Stimulated activated CD4-positive, alpha-beta T cell treated with anti-CD3 and anti-CD28 coated beads, Interleukin-1b, Interleukin-23, amount 100 ng/mL, for 48 hours (primary cell): ENCODE data around the gene CAMK1G.

Experiments used
- DNase-seq: peaks from one replicate; pipeline ENCODE4 v3.0.0-alpha.2; 2020

Gene CAMK1G

DNA sequence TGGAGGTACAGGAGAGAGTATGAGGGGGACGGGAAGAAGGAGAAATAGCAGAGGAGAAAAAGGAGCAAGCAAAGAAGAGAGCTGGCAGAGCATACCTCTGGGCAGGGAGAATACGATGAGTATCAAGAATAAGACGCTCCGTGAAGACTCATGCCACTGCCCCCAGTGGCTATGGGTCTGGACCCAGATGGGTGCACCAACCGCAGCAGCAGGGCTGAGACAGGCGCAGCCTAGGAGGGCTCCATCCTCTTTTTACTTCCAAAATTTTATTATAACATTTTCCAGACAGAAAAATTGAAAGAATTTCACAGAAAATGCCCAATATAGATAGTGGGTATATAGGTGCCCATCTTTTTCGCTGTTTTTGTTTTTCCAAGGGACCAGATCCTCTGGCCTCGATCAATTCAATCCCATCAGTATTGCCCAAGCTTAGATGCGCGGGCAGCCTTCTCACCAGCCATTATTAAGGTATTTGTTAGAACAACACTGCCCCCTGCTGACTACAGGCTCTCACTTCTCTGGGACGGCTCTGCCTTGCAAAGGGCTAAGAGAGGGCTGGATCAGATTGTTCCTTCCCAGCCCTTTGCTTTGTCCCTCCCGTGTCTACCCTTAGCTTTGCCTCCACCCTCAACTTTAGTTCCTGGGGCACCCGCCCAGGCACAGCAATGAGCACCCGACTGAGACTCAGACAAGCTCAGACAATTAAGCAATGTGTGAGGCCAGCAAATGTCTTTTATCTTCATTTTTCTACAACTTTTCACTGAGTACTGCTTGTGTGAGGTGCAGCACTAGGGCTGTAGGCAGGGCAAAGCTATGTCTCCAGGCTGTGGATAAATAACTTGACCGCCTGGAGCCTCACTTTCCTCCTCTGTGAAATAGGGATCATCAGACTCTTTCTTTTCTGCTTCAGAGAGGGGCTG is 17.5 kb upstream of the CAMK1G start:
- peak; percentile 79 for DNase-seq

DNA sequence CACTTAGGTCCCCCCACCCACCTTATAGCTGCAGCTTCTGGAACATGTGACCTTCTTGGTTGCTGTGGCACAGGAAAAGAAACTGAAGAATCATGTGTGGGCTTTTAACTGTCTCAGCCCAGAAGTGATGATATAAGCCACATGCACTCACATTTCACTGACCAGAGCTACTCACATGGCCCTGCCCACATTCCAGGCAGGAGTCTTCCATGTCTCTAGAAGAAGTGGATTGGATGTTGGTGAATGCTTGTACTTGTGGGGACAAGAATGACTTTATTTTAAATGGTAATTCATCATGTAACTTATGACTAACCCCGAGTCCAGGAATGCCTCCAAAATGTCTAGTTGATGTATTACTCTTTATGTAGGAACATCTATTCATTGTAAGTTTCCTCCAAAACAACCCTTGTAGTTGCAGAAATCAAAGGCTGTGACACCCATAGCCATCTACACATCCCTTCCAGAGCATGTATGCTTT is 15.8 kb upstream of the CAMK1G start:
- DNase-seq: no peak

DNA sequence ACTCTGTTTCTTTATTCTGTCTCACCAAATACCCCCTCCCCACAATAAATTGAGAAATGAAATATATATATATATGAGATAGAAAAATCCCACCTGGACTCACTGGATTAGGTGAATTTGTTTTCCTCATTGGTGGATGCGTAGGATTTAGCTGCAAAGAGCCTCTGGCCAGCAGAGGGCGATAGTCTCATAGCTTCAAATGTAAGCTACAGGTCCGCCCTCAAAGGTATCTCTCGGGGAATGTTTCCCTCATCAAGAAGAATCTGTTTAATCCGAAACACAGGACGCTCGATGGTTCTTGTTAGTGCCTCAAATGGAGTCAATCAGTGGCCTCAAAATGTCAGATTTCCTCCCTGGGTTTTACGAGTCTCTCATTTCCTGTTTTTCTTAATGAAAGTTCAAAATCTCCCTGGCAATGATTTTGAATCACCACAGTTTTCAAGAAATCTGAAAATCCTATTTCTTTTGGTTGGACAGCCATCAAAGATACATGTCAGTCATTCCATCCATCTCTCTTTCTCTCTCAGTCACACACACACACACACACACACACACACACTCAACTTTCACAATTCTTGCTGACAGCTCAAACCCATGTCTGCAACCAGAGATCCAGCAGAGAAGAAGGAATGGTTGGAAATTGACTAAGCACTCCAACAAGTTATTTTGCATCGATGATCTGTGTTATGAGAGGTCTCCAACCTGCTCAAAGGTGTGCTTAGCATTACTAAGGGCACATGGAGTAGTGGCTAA is 13.9 kb upstream of the CAMK1G start:
- peak; percentile 76 for DNase-seq

DNA sequence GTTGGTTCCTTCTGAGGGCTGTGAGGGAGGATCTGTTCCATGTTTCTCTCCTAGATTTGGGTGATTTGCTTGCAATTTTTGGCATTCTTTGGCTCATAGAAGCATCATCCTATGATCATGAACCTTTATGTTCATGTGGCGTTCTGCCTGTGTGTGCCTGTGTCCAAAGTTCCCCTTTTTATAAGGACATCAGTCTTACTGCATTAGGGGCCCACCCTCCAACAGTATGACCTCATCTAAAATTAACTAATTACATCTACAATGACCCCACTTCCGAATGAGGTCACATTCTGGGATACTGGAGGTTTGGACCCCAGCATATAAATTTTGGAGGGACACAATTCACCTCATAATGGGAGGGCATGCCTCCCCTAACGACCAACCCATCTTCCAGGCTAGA is 12.8 kb upstream of the CAMK1G start:
- DNase-seq: no peak

DNA sequence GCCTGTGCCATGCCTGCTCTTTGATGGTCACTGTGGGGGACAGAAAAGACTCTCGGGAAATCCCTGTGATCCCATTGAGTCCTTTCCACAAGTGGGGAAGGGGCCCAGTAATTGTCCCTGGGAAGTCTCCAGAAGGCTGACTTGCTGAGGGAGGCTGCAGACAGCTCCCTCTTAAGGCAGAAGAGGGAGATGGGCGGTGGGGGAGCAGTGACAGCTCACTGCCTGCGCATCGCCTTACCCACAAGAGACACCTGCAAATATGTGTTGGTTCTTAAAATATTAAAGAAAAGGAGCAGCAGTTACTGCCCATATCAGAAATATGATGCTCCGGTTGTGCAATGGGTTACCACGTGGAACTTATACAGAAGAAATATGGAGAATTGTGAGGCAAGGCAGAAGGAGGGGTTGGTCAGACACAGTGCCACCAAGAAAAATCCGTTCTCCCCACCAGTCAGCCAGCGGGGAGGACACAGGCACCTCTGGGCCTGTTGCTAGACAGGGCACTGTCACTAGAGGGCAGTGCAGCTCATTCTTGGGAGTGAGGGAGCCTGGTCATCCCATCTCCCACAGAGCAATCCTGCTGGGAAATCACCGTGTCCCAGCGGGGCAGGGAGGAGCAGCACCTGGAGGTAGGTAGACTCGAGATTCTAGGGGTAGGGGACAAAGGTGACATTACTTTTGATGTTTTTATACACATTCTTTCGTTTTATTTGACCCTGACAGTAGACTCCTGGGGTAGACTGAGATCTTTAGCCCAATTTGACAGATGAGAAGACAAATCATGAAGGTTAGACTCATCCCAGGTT is 6.9 kb upstream of the CAMK1G start:
- DNase-seq: peak; percentile 64

DNA sequence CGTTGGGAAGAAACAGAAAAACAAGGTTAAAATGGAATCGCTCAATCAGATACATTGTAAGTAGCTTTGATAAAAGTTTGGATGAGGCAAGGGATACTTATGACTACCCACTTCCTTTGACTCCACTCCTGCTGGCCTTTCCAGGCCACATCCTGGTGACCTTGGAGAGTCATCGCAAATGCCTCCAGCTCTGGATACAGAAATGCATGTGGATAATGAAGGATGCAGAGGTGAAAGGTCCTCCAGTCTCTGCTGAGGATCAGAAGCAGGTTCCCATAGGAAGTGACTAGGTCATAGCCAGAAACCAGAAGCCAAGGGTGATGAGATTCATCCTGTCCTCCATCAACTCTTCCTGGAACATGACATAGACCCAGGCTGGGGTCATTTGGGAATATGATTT is 6.2 kb upstream of the CAMK1G start:
- DNase-seq: no peak

DNA sequence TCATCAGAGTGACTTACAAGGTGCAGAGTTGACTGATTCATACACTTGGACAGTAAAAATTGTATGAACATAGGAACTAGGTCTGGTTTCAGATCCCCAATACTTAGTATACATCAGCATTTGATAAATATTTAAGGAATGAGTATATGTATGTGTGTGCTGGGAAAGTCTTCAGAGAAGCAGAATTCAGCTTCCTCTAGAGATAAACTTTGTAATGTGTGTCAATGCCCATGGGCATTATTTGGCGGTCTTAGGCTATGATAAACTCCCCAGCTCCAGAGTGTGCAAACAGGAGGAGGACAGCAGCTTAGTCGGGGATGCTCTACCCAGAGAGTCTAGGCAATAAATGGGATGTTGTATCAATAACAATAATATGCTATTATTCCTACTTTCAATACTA is 2.9 kb upstream of the CAMK1G start:
- no peak for DNase-seq

DNA sequence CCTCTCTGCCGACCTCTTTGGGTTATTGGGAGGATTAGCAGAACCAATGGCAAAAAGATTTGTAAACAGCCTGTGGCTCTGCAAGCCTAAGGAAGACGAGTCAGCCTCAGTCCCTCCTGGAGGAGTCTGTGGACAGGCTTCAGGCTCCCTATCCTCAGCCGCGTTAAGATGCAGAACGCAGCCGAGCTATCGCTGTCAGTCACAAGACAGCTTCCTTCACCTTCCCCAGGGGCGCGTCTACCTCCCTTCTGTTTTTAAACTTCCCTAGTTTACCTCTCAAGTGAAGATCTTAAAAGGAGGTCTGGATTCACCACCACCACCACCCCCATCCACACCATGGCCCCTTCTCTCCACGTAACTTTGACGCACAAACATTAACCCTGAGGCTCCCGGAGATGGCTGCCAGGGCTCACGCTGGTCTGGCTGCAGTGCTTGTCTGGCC is 738 bp downstream of the CAMK1G start:
- DNase-seq: no peak

DNA sequence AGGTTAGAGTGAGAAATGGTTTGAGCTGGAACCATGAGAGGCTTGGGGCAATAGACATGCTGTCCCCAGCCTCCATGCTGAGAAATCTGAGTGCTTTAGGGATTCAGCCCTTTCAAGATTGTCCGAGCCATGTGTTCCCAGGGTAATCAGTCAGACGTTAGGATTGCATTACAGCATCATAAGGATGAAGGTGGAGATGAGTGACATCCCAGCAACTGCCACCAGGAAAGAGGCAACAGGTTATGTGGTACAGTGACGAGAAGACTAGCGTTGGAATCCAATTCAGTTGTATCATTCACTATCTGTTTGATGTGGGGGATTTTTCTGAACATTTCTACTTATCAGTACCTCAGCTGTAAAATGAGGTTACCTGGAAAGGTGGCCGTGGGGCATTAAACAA is 1.7 kb downstream of the CAMK1G start:
- no peak for DNase-seq

DNA sequence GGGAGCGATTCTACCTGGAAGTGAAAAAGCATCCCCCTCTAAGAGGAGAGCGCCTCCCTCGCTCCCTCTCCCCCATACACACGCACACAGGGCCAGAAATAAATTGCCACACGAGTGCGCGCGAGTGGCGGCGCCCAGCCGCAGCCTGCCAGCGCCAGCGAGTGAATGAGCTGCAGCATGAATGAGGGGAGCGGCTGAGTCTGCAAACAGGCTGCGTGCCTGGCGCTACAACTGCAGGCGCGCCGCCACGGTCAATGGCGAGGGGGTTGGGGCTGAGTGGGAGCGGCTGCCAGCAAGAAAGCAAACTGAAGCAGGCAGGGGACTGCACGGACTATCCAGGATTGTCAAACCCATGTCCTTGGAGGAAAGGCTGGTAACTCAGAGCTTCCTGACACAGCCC is 2.2 kb downstream of the CAMK1G start:
- DNase-seq: no peak

DNA sequence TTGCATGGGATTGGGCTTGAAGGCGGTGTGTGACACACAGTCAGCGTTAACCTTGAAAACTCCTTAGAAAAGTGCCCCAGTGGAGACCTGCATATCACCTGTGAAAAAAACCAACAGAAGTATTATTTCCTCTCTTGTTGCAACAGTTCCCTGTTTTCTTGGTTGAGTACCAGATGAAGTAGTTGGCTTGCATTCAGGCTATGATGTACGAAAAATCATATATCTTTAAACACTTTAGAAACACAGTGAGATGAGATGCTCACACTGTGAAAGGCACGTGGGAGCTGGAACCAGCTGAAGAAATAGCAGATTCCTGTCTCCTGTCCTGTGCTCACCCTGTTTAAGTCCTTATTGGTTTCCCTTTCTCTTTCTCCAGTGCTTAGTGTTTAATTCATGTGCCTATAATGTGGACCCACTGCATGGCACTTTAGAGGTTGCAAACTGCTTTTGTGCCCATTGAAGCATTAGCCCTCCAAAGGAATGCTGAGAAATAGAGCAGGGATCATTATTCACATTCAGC is 2.8 kb downstream of the CAMK1G start:
- DNase-seq: no peak

DNA sequence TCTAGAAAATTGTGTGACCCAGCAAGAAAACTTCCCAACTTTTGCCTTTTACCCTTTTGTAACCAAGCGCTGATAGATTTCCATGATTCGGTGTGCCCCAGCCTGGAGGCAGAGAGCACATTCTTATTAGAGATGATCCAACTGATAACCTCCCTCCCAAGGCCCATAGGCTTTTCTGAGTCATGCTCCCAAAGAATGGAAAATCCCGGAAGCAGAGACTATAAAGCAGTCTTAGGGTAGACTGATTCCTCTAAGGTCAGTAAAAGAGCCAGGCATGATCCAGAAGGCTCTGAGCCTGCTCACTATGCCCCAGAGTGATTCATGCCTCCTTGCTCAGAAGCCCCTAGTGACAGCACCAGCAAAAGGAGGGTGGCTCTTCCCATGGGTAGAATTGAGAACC is 4.3 kb downstream of the CAMK1G start:
- no peak for DNase-seq

DNA sequence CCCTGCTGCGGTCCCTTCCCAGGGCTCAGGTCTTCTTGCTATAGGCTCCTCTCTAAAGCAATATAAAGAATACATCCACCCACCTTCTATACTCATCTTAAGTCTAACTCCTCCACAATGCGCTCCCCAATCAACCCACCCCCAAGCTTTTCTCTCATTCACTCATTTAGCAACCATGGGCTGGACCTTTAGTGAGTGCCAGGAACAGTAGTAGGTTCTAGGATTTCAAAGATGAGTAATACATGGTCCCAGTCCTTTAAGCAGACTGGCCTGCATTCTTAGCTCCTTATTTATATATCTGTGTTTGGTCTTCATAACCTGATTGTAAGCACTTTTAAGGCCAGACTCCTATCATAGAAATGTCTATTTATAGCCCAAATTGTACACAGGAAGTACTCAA is 5.9 kb downstream of the CAMK1G start:
- no peak for DNase-seq

DNA sequence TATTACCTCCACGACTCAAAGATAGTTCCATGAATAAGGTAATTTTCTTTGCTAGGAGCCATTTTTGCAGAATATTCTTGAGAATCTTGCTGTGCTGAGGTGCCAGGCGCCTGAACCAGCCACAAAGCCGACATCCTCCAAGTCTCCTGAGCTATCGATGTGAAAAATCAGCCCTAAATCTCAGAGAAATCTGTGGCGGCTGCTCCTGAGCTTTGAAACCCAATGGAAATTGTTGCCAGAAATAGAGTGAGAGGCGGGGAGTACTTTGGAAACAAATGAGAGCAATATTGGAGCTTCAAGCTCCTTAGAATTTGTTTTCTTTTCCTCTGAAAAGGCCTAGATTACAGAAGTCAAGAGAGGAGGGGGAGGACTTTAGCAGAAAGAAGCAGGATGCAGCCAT is 6.3 kb downstream of the CAMK1G start:
- no peak for DNase-seq

DNA sequence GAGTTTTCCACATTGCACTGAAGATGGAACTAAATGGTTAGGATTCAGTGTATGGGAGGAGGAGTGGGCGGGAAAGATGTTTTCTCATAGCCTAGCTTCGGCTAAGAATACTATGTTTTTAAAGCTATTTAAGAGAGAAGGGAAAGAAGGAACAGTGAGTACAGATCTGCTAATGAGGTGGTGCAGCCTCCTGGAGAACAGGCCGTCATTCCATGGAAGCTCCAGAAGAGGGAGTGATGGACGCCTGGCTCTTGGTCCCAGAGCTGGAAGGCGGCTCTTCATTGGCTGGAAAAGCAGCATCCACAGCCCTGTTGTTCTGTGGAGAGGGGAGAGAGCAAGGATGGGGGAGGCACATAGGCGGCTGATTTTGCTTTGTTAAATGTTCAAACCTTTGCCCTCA is 6.9 kb downstream of the CAMK1G start:
- DNase-seq: no peak

DNA sequence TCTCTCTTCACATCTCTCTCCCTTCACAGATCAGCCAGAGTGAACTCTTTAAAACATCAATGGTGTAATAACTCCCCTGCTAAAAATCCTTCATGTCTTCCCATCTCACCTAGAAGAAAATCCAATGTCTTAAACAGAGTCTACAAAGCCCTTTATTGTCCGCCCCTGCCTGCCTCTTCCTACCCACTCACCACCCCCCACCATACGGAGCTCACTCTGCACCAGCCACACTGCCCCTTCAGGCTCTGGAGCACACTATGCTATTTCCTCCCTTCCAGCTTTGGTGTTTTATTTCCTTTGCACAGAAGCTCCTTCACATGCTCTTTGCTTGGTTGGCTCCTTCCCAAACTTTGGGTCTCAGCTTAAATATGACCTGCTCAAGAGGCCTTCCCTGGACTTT is 10.2 kb downstream of the CAMK1G start:
- DNase-seq: no peak

DNA sequence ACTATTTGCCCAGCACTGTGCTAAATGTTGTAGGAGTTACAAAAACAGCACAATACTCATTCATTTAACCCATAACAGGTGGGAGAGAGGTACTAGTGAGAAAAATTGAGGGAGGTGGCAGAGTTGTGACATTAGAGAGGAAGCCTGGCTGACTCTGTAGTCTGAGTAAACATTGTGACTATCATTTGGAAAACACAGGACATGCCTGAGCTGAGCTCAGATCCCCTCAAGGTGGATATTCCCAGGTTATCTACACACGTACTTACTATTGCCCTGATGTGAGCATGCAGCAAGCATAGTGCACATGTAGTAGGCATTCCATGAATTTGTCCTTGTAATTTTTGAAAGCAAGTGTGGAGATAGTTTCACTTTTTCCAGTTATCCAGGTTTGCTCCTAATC is 10.9 kb downstream of the CAMK1G start:
- no peak for DNase-seq

DNA sequence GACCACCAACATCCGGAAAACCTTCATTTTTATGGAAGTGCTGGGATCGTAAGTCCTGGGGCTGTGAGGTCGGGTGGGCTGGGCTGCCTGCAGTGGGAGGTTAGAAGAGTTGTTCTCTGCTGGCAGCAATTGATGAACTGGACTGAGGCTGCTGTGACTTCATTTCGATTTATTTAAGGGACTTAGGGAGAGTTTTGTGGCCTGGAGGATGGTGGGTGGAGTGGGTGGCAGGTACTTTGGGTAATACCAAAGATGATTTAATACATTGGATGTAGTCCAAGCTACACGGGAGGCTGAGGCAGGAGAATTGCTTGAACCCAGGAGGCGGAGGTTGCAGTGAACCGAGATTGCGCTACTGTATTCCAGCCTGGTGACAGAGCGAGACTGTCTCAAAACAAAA is 11.5 kb downstream of the CAMK1G start:
- DNase-seq: no peak

DNA sequence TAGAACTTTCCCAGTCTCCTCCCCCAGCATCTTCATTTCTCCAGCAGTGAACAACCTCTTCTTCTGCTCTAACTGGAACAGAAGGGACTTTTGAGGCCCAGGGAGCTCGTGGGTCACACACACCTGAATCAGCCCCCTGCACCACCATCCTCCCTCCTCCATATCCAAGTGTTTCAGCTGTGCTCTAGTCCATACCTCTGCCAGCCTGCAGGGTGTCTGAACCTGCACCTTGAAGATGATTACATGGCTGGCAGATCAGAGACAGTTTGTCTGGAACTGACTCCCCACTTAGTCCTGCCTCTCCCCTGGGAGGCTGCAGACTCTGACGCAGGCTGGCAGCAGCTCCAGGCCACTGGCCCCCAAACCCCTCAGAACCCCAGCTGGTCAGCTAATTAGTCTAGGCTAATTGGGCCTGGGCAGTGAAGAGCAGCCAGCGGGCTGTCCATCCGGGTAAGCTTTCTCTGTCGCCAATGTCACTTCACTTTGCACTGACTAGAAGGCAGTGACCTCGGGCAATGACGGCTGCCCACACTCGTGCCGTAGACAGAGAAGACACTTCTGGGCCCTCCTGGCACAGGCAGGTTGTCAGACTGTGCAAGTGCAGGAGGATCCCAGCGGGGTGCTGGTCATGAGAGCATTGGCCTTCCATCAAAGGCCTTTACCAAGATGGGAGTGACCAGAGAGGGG is 12.2 kb downstream of the CAMK1G start:
- DNase-seq: no peak

DNA sequence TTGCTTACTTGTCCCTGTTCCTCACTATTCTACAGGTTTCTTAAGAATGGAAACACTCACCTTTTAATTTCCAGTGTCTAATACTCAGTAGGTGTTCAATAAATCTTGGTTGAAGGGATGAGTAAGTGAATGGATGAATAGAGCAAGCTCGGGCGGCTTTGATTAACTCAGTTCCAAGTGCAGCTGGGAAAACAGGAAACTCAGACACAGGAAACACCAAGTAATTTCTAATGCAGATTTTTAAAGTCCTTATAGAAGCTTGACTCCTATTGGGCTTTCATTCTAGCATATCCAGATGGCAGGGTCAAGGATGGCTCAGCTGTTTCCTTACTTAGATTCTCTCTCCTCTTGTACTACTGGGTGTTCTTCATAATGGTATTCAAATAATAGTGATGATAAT is 14.0 kb downstream of the CAMK1G start:
- DNase-seq: no peak

DNA sequence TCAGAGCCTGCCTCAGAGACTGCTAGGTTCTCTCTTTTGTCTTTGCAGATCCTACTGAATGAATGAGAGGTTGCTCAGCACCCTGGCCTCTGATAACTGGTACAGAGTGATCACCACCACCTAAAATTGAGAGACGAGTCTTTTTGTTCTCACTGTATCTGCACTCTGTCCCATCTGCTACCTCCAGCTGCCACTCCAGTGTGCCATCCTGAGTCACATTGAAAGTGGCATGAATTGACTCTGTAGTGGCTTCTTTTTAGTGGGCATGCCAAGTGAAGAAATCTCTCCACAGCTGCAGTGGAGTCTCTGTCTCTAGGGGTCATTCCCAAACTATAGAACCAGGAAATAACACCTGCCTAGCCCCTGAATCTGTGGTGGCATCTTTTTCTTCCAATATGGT is 14.7 kb downstream of the CAMK1G start:
- no peak for DNase-seq

DNA sequence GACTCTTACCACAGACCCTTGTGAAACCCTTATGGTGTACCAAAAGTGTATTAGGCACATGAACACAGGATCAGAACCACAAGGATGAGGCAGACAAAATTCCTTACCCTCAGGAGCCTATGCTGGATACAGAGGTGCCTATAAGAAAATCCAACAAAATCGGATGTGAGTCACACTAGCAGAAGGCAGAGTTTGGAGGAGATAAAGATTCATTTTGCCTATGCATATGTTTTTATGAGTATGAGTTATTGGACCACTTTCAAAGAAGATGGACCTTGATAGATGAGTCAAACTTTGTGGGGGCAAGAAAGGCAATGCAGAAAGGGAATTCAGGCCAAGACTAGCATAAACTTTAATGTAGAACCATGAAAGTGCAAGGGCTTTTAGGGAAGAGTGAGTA is 17.0 kb downstream of the CAMK1G start:
- DNase-seq: no peak
